Measurements from ENCODE around the gene PRKG1. TPM values are rescaled to one million over a fixed set of nuclear protein-coding genes. Genes with fewer than 3 reads are reported as not detected.

PRKG1 gene
- total RNA-seq, 2 donors from 2014 or later: 8.1 to 16.6 TPM

DNA sequence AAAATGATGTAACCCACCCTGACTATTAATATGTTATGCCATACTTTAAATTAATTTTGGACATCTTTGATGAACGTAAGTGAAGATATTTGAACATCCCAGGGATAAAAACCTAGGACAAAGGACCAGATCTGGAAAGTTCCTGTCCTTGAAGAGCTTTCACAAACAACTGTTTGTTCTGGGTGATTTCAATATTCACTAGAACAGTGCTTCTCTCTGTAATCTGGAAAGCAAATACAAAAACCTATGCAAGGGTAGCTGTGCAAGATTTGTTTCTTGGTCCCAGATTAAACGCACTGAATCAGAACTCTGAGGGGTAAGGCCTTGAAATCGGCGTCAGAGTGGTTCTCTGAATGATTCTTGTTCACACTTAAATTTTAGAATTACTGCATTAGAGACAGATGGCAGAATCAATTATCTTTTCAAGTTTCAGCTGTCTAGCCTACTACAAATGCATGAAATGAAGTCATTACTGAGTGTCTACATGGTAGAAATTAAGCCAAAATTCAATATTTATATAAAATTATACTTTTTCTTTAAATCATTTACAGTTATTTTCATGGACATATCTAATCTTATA is 694.7 kb downstream of the PRKG1 start:
- Histone ChIP-seq H3K9me3 (no peaks in the 10 kb centered on the region), H3K4me1 (no peaks in the 10 kb centered on the region), H3K27ac (no peak overlapping the region), H3K4me3 (no peak overlapping the region), H3K9ac (ENCODE audit: low read depth in 2 of 2, low read length in 2 of 2) (no peak overlapping the region), H3K36me3 (no peaks in the 10 kb centered on the region), H3K27me3 (no peaks in the 10 kb centered on the region)
- intact Hi-C loops (cut with DNase I): no loop called here
- no peak for DNase-seq
- TF ChIP-seq, protein P1, sequence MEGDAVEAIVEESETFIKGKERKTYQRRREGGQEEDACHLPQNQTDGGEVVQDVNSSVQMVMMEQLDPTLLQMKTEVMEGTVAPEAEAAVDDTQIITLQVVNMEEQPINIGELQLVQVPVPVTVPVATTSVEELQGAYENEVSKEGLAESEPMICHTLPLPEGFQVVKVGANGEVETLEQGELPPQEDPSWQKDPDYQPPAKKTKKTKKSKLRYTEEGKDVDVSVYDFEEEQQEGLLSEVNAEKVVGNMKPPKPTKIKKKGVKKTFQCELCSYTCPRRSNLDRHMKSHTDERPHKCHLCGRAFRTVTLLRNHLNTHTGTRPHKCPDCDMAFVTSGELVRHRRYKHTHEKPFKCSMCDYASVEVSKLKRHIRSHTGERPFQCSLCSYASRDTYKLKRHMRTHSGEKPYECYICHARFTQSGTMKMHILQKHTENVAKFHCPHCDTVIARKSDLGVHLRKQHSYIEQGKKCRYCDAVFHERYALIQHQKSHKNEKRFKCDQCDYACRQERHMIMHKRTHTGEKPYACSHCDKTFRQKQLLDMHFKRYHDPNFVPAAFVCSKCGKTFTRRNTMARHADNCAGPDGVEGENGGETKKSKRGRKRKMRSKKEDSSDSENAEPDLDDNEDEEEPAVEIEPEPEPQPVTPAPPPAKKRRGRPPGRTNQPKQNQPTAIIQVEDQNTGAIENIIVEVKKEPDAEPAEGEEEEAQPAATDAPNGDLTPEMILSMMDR (IDR thresholded peaks at IDR 0.05): no peak

DNA sequence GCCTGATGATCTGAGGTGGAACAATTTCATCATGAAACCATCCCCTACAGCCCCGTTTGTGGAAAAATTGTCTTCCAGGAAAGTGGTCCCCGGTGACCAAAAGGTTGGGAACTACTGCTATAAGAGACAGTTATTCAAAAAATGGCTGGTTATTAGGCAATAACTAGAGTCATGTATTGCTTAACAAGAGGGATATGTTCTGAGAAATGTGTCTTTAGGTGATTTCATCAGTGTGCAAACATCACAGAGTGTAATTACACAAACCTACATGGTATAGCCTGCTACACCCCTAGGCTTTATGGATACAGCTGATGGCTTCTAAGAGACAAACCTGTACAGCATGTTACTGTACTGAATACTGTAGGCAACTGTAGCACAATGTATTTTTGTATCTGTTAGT is 696.4 kb downstream of the PRKG1 start:
- intact Hi-C loops (cut with DNase I): no loop called here
- no peaks in the 10 kb centered on the region for H3K4me1 ChIP-seq
- TF ChIP-seq, protein P1 (IDR thresholded peaks at IDR 0.05): no peak

DNA sequence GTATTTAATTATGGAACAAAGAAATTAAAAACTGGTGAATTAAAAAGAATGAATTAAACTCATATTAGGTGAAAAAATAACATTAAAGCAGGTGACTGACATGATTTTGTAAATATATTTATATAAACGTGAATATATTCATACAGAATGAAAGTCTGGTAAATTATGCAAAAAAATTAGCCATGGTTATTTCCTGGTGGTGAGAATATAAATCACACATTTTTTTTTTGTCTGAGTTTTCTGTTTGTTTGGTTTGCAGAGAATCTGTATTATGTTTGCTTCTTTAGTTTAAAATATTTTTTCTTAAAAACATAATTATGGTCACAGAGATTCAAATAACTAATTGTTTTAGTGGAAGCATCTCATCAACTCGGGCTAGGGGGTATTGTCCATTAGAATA is 698.1 kb downstream of the PRKG1 start:
- Histone ChIP-seq H3K27me3 (no peaks in the 10 kb centered on the region), H3K36me3 (no peaks in the 10 kb centered on the region), H3K4me3 (no peak overlapping the region), H3K9me3 (no peaks in the 10 kb centered on the region), H3K27ac (no peak overlapping the region), H3K4me1 (no peaks in the 10 kb centered on the region), H3K9ac (ENCODE audit: low read depth in 2 of 2, low read length in 2 of 2) (no peak overlapping the region)
- DNase-seq: no peak
- TF ChIP-seq, protein P1 (IDR thresholded peaks at IDR 0.05): no peak
- intact Hi-C loops (cut with DNase I): no loop called here

More for the DNA sequence above, 696.4 kb downstream of the PRKG1 start:
- Histone ChIP-seq H3K27me3 (no peaks in the 10 kb centered on the region), H3K4me3 (no peak overlapping the region), H3K9me3 (no peaks in the 10 kb centered on the region), H3K36me3 (no peaks in the 10 kb centered on the region), H3K27ac (no peak overlapping the region), H3K9ac (ENCODE audit: low read depth in 2 of 2, low read length in 2 of 2) (no peak overlapping the region)
- no peak for DNase-seq

DNA sequence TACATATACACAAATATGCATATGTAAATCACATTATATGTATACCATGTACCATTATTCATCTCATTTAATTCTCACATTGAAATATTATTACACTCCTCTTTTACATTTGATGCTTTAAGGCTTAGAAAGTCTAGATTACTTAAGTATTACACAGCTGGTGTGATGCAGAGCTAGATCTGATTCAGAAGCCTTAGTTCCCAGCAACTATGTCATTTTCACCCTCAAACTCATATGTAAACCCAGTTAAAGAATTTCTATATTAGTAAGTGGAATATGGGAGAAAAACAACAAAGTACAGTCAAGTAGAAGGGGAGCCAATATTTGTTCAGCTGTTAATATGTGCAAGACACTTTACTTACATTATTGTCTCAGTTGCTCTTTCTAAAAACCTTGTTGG is 699.4 kb downstream of the PRKG1 start:
- Histone ChIP-seq H3K9ac (ENCODE audit: low read depth in 2 of 2, low read length in 2 of 2) (no peak overlapping the region), H3K27ac (no peak overlapping the region), H3K36me3 (no peaks in the 10 kb centered on the region), H3K4me1 (no peaks in the 10 kb centered on the region), H3K27me3 (no peaks in the 10 kb centered on the region), H3K4me3 (no peak overlapping the region), H3K9me3 (no peaks in the 10 kb centered on the region)
- DNase-seq: no peak
- TF ChIP-seq, protein P1 (IDR thresholded peaks at IDR 0.05): no peak
- intact Hi-C loops (cut with DNase I): no loop called here

DNA sequence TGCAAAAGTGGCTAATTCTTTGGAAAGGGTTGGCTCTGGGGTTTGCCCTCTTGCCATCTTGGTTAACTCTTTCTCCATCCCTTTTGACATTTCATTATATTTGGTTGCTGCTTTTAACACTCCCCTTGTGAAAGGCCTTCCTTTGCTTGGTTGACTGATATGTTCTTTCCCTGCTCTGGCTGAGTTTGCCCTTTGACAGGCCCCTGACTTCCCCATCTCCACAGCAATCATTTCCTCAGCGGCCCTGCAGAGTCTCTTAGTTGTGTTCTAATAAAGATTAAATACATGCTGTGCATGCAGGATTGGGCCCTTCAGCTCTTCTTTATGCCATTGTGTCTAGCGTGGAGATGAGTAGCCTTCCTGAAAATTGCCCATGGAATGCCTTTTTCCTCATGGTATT is 709.7 kb downstream of the PRKG1 start:
- no peaks in the 10 kb centered on the region for H3K36me3 ChIP-seq
- H3K27ac ChIP-seq: no peak overlapping the region
- no peak overlapping the region for H3K4me3 ChIP-seq
- TF ChIP-seq, protein P1 (IDR thresholded peaks at IDR 0.05): no peak
- no peaks in the 10 kb centered on the region for H3K4me1 ChIP-seq
- H3K9ac ChIP-seq (ENCODE audit: low read depth in 2 of 2, low read length in 2 of 2): no peak overlapping the region
- no peaks in the 10 kb centered on the region for H3K27me3 ChIP-seq
- DNase-seq: no peak
- no peaks in the 10 kb centered on the region for H3K9me3 ChIP-seq
- intact Hi-C loops (cut with DNase I): no loop called here

All from colonic mucosa (tissue), 4 donors.